ENCODE results near the gene LYRM1. TPM values are rescaled to one million over a fixed set of nuclear protein-coding genes. Genes with fewer than 3 reads are reported as not detected.

The LYRM1 gene
- total RNA-seq, 2 experiments from 2014 or later: 13.3 to 14.0 TPM

GRCh38 chr16:20920799-20921198 lies 20.2 kb downstream of the LYRM1 start:
- intact Hi-C loops (cut with DNase I, micrococcal nuclease): loop anchor here in 1 of 2 experiments (10.0 kb wide), 1 partner anchor 644 kb away; no protein-coding TSS in a partner anchor
- no peaks in the 10 kb centered on the region for H3K27me3 ChIP-seq (ENCODE audit: control insufficient read depth in 1 of 2, insufficient read depth in 2 of 2, low read length in 2 of 2)
- no peaks in the 10 kb centered on the region for H3K4me1 ChIP-seq (ENCODE audit: insufficient read depth, low read length)
- H3K27ac ChIP-seq (ENCODE audit: low read depth in 1 of 2, low read length in 2 of 2): no peak overlapping the region
- H3K4me3 ChIP-seq (ENCODE audit: low read length): no peak overlapping the region
- no peaks in the 10 kb centered on the region for H3K4me1 Mint-ChIP-seq (ENCODE audit: low read depth)
- H3K36me3 ChIP-seq (ENCODE audit: insufficient read depth, low read length): peaks cover 29% of the 10 kb centered on the region
- no peaks in the 10 kb centered on the region for H3K27me3 Mint-ChIP-seq
- DNase-seq (no peak), ATAC-seq (ENCODE audit: poor library complexity) (no peak)
- peaks cover 69% of the 10 kb centered on the region for H3K36me3 Mint-ChIP-seq (ENCODE audit: low read depth)
- POLR2A ChIA-PET: no interaction called here
- no peaks in the 10 kb centered on the region for H3K9me3 Mint-ChIP-seq
- TF ChIP-seq, protein P1, sequence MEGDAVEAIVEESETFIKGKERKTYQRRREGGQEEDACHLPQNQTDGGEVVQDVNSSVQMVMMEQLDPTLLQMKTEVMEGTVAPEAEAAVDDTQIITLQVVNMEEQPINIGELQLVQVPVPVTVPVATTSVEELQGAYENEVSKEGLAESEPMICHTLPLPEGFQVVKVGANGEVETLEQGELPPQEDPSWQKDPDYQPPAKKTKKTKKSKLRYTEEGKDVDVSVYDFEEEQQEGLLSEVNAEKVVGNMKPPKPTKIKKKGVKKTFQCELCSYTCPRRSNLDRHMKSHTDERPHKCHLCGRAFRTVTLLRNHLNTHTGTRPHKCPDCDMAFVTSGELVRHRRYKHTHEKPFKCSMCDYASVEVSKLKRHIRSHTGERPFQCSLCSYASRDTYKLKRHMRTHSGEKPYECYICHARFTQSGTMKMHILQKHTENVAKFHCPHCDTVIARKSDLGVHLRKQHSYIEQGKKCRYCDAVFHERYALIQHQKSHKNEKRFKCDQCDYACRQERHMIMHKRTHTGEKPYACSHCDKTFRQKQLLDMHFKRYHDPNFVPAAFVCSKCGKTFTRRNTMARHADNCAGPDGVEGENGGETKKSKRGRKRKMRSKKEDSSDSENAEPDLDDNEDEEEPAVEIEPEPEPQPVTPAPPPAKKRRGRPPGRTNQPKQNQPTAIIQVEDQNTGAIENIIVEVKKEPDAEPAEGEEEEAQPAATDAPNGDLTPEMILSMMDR (IDR thresholded peaks at IDR 0.05): no peak
- CTCF ChIA-PET: no interaction called here
- H3K27ac Mint-ChIP-seq: no peak overlapping the region
- H3K9me3 ChIP-seq (ENCODE audit: control insufficient read depth in 1 of 2, insufficient read depth in 1 of 2, low read length in 2 of 2): no peaks in the 10 kb centered on the region
- H3K4me3 Mint-ChIP-seq: no peak overlapping the region

DNA sequence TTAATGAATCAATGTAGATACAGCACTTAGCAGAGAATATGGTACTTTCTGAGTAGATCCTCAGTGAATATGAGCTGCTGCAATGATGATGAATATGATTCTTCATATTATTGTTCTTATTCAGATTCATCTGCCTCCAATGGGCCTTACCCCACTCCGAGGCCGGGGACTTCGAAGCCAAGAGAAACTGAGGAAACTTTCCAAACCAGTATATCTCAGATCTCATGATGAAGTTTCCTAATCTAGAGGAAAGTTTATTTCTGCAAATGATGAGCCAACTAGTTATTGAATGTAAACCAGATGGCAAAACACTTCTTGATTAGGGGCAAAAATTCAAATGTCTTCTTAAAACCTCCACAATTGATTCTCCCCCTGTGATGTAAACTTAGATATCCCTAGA lies 23.3 kb downstream of the LYRM1 start:
- H3K9me3 Mint-ChIP-seq: peaks cover 2% of the 10 kb centered on the region
- Histone ChIP-seq H3K4me3 (ENCODE audit: low read length) (no peak overlapping the region), H3K27me3 (ENCODE audit: control insufficient read depth in 1 of 2, insufficient read depth in 2 of 2, low read length in 2 of 2) (no peaks in the 10 kb centered on the region), H3K36me3 (ENCODE audit: insufficient read depth, low read length) (peaks cover 18% of the 10 kb centered on the region), H3K27ac (ENCODE audit: low read depth in 1 of 2, low read length in 2 of 2) (no peak overlapping the region), H3K9me3 (ENCODE audit: control insufficient read depth in 1 of 2, insufficient read depth in 1 of 2, low read length in 2 of 2) (no peaks in the 10 kb centered on the region), H3K4me1 (ENCODE audit: insufficient read depth, low read length) (no peaks in the 10 kb centered on the region)
- TF ChIP-seq, protein P1 (IDR thresholded peaks at IDR 0.05): no peak
- H3K27me3 Mint-ChIP-seq: no peaks in the 10 kb centered on the region
- H3K27ac Mint-ChIP-seq: no peak overlapping the region
- ChIA-PET POLR2A (no interaction called here), CTCF (interaction anchor here (0.7 kb wide), 1 partner anchor 240 kb away, joined by 3 read pairs; no protein-coding TSS in a partner anchor)
- peaks cover 54% of the 10 kb centered on the region for H3K36me3 Mint-ChIP-seq (ENCODE audit: low read depth)
- no peak overlapping the region for H3K4me3 Mint-ChIP-seq
- ATAC-seq (ENCODE audit: poor library complexity) (no peak), DNase-seq (no peak)
- H3K4me1 Mint-ChIP-seq (ENCODE audit: low read depth): no peaks in the 10 kb centered on the region
- intact Hi-C loops (cut with DNase I, micrococcal nuclease): loop anchor here in 1 of 2 experiments (10.0 kb wide), 1 partner anchor 641 kb away; no protein-coding TSS in a partner anchor

- ChIA-PET POLR2A (no interaction called here), CTCF (no interaction called here)
- TF ChIP-seq, protein P1 (IDR thresholded peaks at IDR 0.05): no peak
- H3K27me3 ChIP-seq (ENCODE audit: control insufficient read depth in 1 of 2, insufficient read depth in 2 of 2, low read length in 2 of 2): no peaks in the 10 kb centered on the region
- H3K9me3 ChIP-seq (ENCODE audit: control insufficient read depth in 1 of 2, insufficient read depth in 1 of 2, low read length in 2 of 2): no peaks in the 10 kb centered on the region
- peaks cover 38% of the 10 kb centered on the region for H3K36me3 Mint-ChIP-seq (ENCODE audit: low read depth)
- ATAC-seq (ENCODE audit: poor library complexity): no peak
- intact Hi-C loops (cut with DNase I, micrococcal nuclease): loop anchor here in 1 of 2 experiments (10.0 kb wide), 1 partner anchor 639 kb away; no protein-coding TSS in a partner anchor
- peaks cover 14% of the 10 kb centered on the region for H3K36me3 ChIP-seq (ENCODE audit: insufficient read depth, low read length)
- no peak overlapping the region for H3K4me3 Mint-ChIP-seq
- H3K4me1 ChIP-seq (ENCODE audit: insufficient read depth, low read length): no peaks in the 10 kb centered on the region
- H3K4me3 ChIP-seq (ENCODE audit: low read length): no peak overlapping the region
- H3K27me3 Mint-ChIP-seq: no peaks in the 10 kb centered on the region
- H3K9me3 Mint-ChIP-seq: peaks cover 2% of the 10 kb centered on the region
- H3K4me1 Mint-ChIP-seq (ENCODE audit: low read depth): no peaks in the 10 kb centered on the region
- no peak overlapping the region for H3K27ac Mint-ChIP-seq
- DNase-seq: no peak
- H3K27ac ChIP-seq (ENCODE audit: low read depth in 1 of 2, low read length in 2 of 2): no peak overlapping the region
Observed at GRCh38 chr16:20925751-20926150, 25.2 kb downstream of the LYRM1 start.

Measured in CD4-positive, alpha-beta T cell (primary cell).